ENCODE data around the gene ZBTB43. TPM values are rescaled to one million over a fixed set of nuclear protein-coding genes. Genes with fewer than 3 reads are reported as not detected.
A peak's percentile ranks its signal among the peaks of the same experiment; 100 is the strongest.

Gene ZBTB43
- total and polyA plus RNA-seq, 2 of the 4 experiments (the other 2 are of a cell fraction): 4.5 to 15.1 TPM

- POLR2A ChIA-PET (ENCODE audit: unreplicated experiment): no interaction called here
- no peak overlapping the region for H4K91ac ChIP-seq (ENCODE audit: insufficient read depth, low read depth, low read length)
- H3K4me1 ChIP-seq (ENCODE audit: control insufficient read depth, insufficient read depth, low read length): no peaks in the 10 kb centered on the region
- H3K4ac ChIP-seq (ENCODE audit: low read depth, low read length): no peak overlapping the region
- H2AK5ac ChIP-seq (ENCODE audit: low read depth, low read length): no peak overlapping the region
- WGBS, 2 experiments (ENCODE audit: extremely low coverage in 2 of 2, insufficient read length in 1 of 2): 75% methylated on average over 2 of the region's 14 CpGs; no CpG with 5 or more reads in 1 of the 2 experiments
- DNase-seq (peak; percentile 16), ATAC-seq (ENCODE audit: low read depth) (peak; percentile 75)
- H2AFZ ChIP-seq (replicated peaks; ENCODE audit: low read length, poor library complexity): peak overlapping the region; percentile 14
- no TSS peak for BruUV-seq (replicated peaks)
- H3K56ac ChIP-seq (ENCODE audit: extremely low read depth, insufficient read depth, low read length): no peak overlapping the region
- H4K20me1 ChIP-seq (ENCODE audit: insufficient read depth, low read length): no peaks in the 10 kb centered on the region
- no peak overlapping the region for H3K4me3 ChIP-seq (ENCODE audit: insufficient read depth, low read depth, low read length)
- intact Hi-C loops (cut with micrococcal nuclease) (no loop called here), dilution Hi-C loops (cut with HindIII; ENCODE audit: low sequenced_read_pairs, unreplicated experiment) (no loop called here), in situ Hi-C loops (cut with MboI; ENCODE audit: low sequenced_read_pairs) (no loop called here)
- no peak overlapping the region for H3K4me2 ChIP-seq (ENCODE audit: low read depth, low read length)
- H3K9me3 ChIP-seq (ENCODE audit: control insufficient read depth, insufficient read depth, low read length): peaks cover 4% of the 10 kb centered on the region; the same call in 1 of the 2 replicates
- no peak overlapping the region for H3K27ac ChIP-seq (ENCODE audit: insufficient read depth, low read length)
- H3K14ac ChIP-seq (replicated peaks; ENCODE audit: low read depth, low read length): no peak overlapping the region
- no peak overlapping the region for H3K18ac ChIP-seq (ENCODE audit: low read depth, low read length)
- no peak overlapping the region for H2BK15ac ChIP-seq (ENCODE audit: low read depth, low read length)
- H2BK120ac ChIP-seq (ENCODE audit: low read depth, low read length): no peak overlapping the region
- H3K9ac ChIP-seq (ENCODE audit: low read depth, low read length): no peak overlapping the region
- no peak for TF ChIP-seq CEBPB (IDR thresholded peaks at IDR 0.05; ENCODE audit: low read depth, low read length)
- TF ChIP-seq RAD21 (IDR thresholded peaks at IDR 0.05; ENCODE audit: low read length): peak; percentile 27; the same call in 1 of the 2 replicates
- TF ChIP-seq CTCF (conservative IDR thresholded peaks at IDR 0.05; ENCODE audit: low read depth, low read length): peak; percentile 50
- no peak overlapping the region for H2BK5ac ChIP-seq (ENCODE audit: low read depth, low read length, poor library complexity, severe bottlenecking)
- no peak overlapping the region for H4K5ac ChIP-seq (ENCODE audit: low read depth, low read length)
- peaks cover 26% of the 10 kb centered on the region for H3K27me3 ChIP-seq (ENCODE audit: control insufficient read depth, insufficient read depth, low read length)
- no peak overlapping the region for H4K8ac ChIP-seq (ENCODE audit: low read depth in 2 of 2, low read length in 2 of 2)
- no peak overlapping the region for H2BK20ac ChIP-seq (ENCODE audit: low read depth, low read length)
- H2AK9ac ChIP-seq (replicated peaks; ENCODE audit: low read depth, low read length, poor library complexity): no peak overlapping the region
- H3K79me1 ChIP-seq (ENCODE audit: low read depth in 1 of 2, low read length in 2 of 2): no peaks in the 10 kb centered on the region
- no peaks in the 10 kb centered on the region for H3K36me3 ChIP-seq (ENCODE audit: control insufficient read depth, insufficient read depth, low read length)
- CTCF ChIA-PET: interaction anchor here (0.6 to 0.7 kb wide), 3 partner anchors 9 to 62 kb away, joined by 3 to 6 read pairs (median 3); no protein-coding TSS in a partner anchor
- H3K23ac ChIP-seq (ENCODE audit: low read depth, low read length): no peak overlapping the region
- H3K9me1 ChIP-seq (ENCODE audit: insufficient read depth, low read length): no peaks in the 10 kb centered on the region
These were observed 31.7 kb upstream of the ZBTB43 start for GRCh38 chr9:126773004-126773607.

Data from IMR-90 (cell line).